Hepatocyte (in vitro differentiated cells): Measurements from ENCODE around the gene AUNIP. TPM values are rescaled to one million over a fixed set of nuclear protein-coding genes. Genes with fewer than 3 reads are reported as not detected.

Source experiments
- DNase-seq: peaks from one replicate; pipeline ENCODE4 v3.0.0-alpha.2; 2016; ENCODE audit warnings: low spot score
- H2AFZ ChIP-seq: fragments of 200-600 bp; sonication (generic); 2 replicates; pipeline ENCODE4 v1.6.0; 2016; ENCODE audit warnings: antibody characterized with exemption, mild to moderate bottlenecking
- H3K27ac ChIP-seq: fragments of 200-600 bp; sonication (generic); 2 replicates; pipeline ENCODE4 v1.5.1; 2016; ENCODE audit warnings: mild to moderate bottlenecking
- H3K27me3 ChIP-seq: fragments of 200-600 bp; sonication (generic); 2 replicates; pipeline ENCODE4 v1.6.1; 2016
- H3K36me3 ChIP-seq: fragments of 200-600 bp; sonication (generic); replicated peaks from 2 replicates; pipeline ENCODE4 v1.5.1; 2016; ENCODE audit warnings: low read depth; ENCODE audit not compliant: insufficient read depth
- H3K4me1 ChIP-seq: fragments of 200-600 bp; sonication (generic); 2 replicates; pipeline ENCODE4 v1.5.1; 2016; ENCODE audit warnings: mild to moderate bottlenecking, moderate library complexity; ENCODE audit not compliant: insufficient read depth
- H3K4me2 ChIP-seq: fragments of 200-600 bp; sonication (generic); 2 replicates; pipeline ENCODE4 v1.6.0; 2016
- H3K4me3 ChIP-seq: fragments of 200-600 bp; sonication (generic); 2 replicates; pipeline ENCODE4 v1.5.1; 2016; ENCODE audit warnings: mild to moderate bottlenecking
- H3K79me2 ChIP-seq: fragments of 200-600 bp; sonication (generic); 2 replicates; pipeline ENCODE4 v1.6.0; 2017; ENCODE audit warnings: mild to moderate bottlenecking
- H3K9me2 ChIP-seq: fragments of 200-600 bp; sonication (generic); replicated peaks from 2 replicates; pipeline ENCODE4 v1.6.0; 2017; ENCODE audit warnings: mild to moderate bottlenecking; ENCODE audit not compliant: insufficient read depth
- H3K9me3 ChIP-seq: fragments of 200-600 bp; sonication (generic); 2 replicates; pipeline ENCODE4 v1.5.1; 2016; ENCODE audit warnings: low read depth, mild to moderate bottlenecking
- H4K20me1 ChIP-seq: fragments of 200-600 bp; sonication (generic); 2 replicates; pipeline ENCODE4 v1.6.0; 2016; ENCODE audit warnings: mild to moderate bottlenecking; ENCODE audit not compliant: insufficient read depth, poor library complexity, severe bottlenecking
- EZH2 ChIP-seq: fragments of 200-600 bp; sonication (generic); IDR thresholded peaks from 2 replicates; pipeline ENCODE4 v1.6.1; 2016; ENCODE audit warnings: antibody characterized with exemption, mild to moderate bottlenecking, borderline replicate concordance
- EZH2phosphoT487 ChIP-seq: fragments of 200-600 bp; sonication (generic); IDR thresholded peaks from one replicate; pipeline ENCODE4 v1.6.1; 2018; ENCODE audit warnings: antibody characterized with exemption, mild to moderate bottlenecking, low read depth, moderate library complexity; ENCODE audit not compliant: unreplicated experiment, severe bottlenecking
- WGBS: methylation state at CpG from one replicate; pipeline ENCODE4 v1.1.6; 2016; ENCODE audit warnings: low lambda C conversion rate; ENCODE audit errors: missing lambda C conversion rate; 5-methylcytosine and 5-hydroxymethylcytosine counted together
- polyA plus RNA-seq: library from polyadenylated mRNA; unstranded; fragments of >200 nt; fragmentation: Nextera tagmentation; extraction: Ambion mirVana; gene quantifications from 2 replicates; pipeline ENCODE4 v1.2.1, GENCODE V29; 2016
- total RNA-seq: library from RNA; depleted of rRNA; stranded (reverse); fragments of >200 nt; gene quantifications from 2 replicates; pipeline ENCODE4 v1.2.3, GENCODE V29; 2014
- TF ChIP-seq, protein P1 (sequence below): fragments of 200-600 bp; sonication (generic); IDR thresholded peaks from 2 replicates; pipeline ENCODE4 v1.5.1; 2016; ENCODE audit warnings: antibody characterized with exemption, mild to moderate bottlenecking; ENCODE audit not compliant: poor library complexity

AUNIP gene
- total and polyA plus RNA-seq, 2 experiments from 2014 or later, result 0.41 to 1.3 TPM

DNA sequence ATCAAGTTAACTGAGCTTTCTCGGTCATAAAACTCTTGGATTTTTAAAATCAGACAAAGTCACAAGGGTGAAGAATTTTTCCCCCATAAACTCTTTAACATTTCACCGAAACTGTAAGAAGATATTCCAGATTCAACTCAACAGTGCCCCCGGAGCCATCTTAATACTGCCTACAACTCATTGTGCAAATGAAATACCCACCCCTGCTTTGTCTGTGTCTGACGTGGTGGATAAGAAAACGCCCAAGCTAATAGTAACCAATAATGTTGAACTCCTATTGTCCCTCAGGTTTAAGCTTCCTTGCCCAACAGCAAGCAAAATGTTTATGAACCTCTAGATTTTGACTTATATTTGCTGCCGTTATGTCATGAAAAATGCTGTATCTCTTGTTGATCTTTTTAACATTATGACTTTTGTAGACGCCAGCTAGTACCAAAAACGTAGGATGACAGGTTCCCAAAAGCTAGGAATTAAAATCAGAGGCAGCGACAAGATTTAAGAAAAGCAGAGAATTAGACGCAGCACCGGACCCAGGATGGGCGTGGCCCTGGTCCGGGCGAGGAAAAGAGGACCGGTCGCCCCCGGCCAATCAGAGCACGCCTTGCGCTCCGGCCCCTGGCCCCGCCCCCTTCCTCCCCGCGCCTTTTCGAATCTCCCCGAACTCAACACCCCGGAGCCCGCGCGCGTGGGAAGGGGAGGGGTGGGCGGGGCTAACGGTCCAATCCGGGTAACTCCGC is 45.9 kb upstream of the AUNIP start:
- Histone ChIP-seq H3K9me3 (no peaks in the 10 kb centered on the region), H3K79me2 (peaks cover 47% of the 10 kb centered on the region), H3K4me3 (peak overlapping the region; percentile 78), H3K4me1 (peaks cover 21% of the 10 kb centered on the region), H3K4me2 (peak overlapping the region; percentile 77), H3K27ac (peak overlapping the region; percentile 77), H4K20me1 (no peaks in the 10 kb centered on the region), H2AFZ (peak overlapping the region; percentile 40), H3K9me2 (no peaks in the 10 kb centered on the region), H3K27me3 (no peaks in the 10 kb centered on the region), H3K36me3 (no peaks in the 10 kb centered on the region)
- TF ChIP-seq EZH2, result no peak
- TF ChIP-seq, protein P1, sequence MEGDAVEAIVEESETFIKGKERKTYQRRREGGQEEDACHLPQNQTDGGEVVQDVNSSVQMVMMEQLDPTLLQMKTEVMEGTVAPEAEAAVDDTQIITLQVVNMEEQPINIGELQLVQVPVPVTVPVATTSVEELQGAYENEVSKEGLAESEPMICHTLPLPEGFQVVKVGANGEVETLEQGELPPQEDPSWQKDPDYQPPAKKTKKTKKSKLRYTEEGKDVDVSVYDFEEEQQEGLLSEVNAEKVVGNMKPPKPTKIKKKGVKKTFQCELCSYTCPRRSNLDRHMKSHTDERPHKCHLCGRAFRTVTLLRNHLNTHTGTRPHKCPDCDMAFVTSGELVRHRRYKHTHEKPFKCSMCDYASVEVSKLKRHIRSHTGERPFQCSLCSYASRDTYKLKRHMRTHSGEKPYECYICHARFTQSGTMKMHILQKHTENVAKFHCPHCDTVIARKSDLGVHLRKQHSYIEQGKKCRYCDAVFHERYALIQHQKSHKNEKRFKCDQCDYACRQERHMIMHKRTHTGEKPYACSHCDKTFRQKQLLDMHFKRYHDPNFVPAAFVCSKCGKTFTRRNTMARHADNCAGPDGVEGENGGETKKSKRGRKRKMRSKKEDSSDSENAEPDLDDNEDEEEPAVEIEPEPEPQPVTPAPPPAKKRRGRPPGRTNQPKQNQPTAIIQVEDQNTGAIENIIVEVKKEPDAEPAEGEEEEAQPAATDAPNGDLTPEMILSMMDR, result peak; percentile 28
- DNase-seq, result peak; percentile 96
- WGBS, result 2% methylated on average over 20 of the region's 34 CpGs

DNA sequence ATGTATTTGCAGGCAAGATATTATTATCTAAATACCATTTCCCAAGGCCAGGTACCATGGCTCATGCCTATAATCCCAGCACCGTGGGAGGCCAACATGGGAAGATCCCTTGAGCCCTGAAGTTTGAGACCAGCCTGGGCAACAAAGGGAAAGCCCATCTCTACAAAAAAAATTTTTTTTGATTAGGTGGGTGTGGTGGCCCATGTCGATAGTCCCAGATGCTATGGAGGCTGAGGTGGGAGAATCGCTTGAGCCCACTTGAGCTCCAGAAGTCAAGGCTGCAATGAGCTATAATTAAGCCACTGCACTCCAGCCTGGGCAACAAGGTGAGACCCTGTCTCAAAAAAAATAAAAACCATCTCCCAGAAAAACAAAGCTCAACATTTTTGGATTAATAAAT is 44.7 kb upstream of the AUNIP start:
- 51% methylated on average over 3 of the region's 3 CpGs for WGBS

DNA sequence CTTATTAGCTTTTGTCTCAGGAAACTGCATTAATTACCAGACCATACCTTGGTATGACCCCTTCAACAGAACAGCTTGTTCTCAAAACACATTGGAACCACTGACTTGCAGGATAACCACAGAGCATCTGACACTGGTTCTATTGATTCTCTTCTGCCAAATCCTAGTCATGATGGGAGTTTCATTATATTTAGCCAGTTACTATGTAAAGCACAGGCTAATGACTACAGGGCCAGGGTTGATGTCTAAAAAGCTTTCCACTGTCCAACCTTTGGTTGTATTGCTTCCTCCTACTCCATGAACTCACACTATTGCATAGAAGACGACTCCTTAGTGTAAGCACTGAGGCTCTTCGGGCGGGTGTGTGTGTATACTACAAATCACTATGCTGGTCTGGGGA is 43.2 kb upstream of the AUNIP start:
- no peaks in the 10 kb centered on the region for H4K20me1 ChIP-seq
- H2AFZ ChIP-seq, result no peak overlapping the region
- H3K4me3 ChIP-seq, result no peak overlapping the region
- whole genome bisulfite sequencing, result 61% methylated on average over 3 of the region's 3 CpGs
- H3K27ac ChIP-seq, result no peak overlapping the region
- no peaks in the 10 kb centered on the region for H3K36me3 ChIP-seq
- no peaks in the 10 kb centered on the region for H3K27me3 ChIP-seq
- H3K79me2 ChIP-seq, result peaks cover 61% of the 10 kb centered on the region
- no peaks in the 10 kb centered on the region for H3K9me2 ChIP-seq
- H3K4me2 ChIP-seq, result peak overlapping the region; percentile 77
- TF ChIP-seq, protein P1, result no peak
- TF ChIP-seq EZH2phosphoT487 (no peak), EZH2 (no peak)
- peaks cover 21% of the 10 kb centered on the region for H3K4me1 ChIP-seq
- no peaks in the 10 kb centered on the region for H3K9me3 ChIP-seq
- DNase-seq, result no peak

More for the DNA sequence above, 44.7 kb upstream of the AUNIP start:
- peaks cover 21% of the 10 kb centered on the region for H3K4me1 ChIP-seq
- no peaks in the 10 kb centered on the region for H3K9me2 ChIP-seq
- no peak for DNase-seq
- no peaks in the 10 kb centered on the region for H3K9me3 ChIP-seq
- H3K79me2 ChIP-seq, result peaks cover 58% of the 10 kb centered on the region
- H3K4me3 ChIP-seq, result peak overlapping the region; percentile 69
- H3K27ac ChIP-seq, result peak overlapping the region; percentile 77
- no peak overlapping the region for H2AFZ ChIP-seq
- no peaks in the 10 kb centered on the region for H4K20me1 ChIP-seq
- TF ChIP-seq EZH2 (no peak), EZH2phosphoT487 (no peak)
- TF ChIP-seq, protein P1, result no peak
- peak overlapping the region; percentile 77 for H3K4me2 ChIP-seq
- no peaks in the 10 kb centered on the region for H3K36me3 ChIP-seq
- H3K27me3 ChIP-seq, result no peaks in the 10 kb centered on the region
